ENCODE results near the gene USP7. TPM values are rescaled to one million over a fixed set of nuclear protein-coding genes. Genes with fewer than 3 reads are reported as not detected.

Gene USP7
- total RNA-seq, 1 donor from 2014 or later = 41.3 TPM

- Histone ChIP-seq H3K4me3 (ENCODE audit: low read depth, low read length) (no peak overlapping the region), H3K36me3 (ENCODE audit: control insufficient read depth, insufficient read depth, low read length) (no peaks in the 10 kb centered on the region), H3K27me3 (ENCODE audit: control insufficient read depth, insufficient read depth, low read length) (no peaks in the 10 kb centered on the region)
- no peak for TF ChIP-seq CTCF (IDR thresholded peaks at IDR 0.05; ENCODE audit: insufficient read depth, low read length, severe bottlenecking)
- FAIRE-seq = no peak
- no peak for DNase-seq (ENCODE audit: low read depth)
Observed at GRCh38 chr16:8999800-9000199, 36.1 kb upstream of the USP7 start.

- TF ChIP-seq CTCF (IDR thresholded peaks at IDR 0.05; ENCODE audit: insufficient read depth, low read length, severe bottlenecking) = no peak
- FAIRE-seq (no peak), DNase-seq (ENCODE audit: low read depth) (peak; percentile 55)
- H3K4me3 ChIP-seq (ENCODE audit: low read depth, low read length) = no peak overlapping the region
- no peaks in the 10 kb centered on the region for H3K36me3 ChIP-seq (ENCODE audit: control insufficient read depth, insufficient read depth, low read length)
- no peaks in the 10 kb centered on the region for H3K27me3 ChIP-seq (ENCODE audit: control insufficient read depth, insufficient read depth, low read length)
Observed at GRCh38 chr16:8998108-8998507, 34.4 kb upstream of the USP7 start.

- no peak for FAIRE-seq
Observed at GRCh38 chr16:8996891-8997290, 33.2 kb upstream of the USP7 start.

DNA sequence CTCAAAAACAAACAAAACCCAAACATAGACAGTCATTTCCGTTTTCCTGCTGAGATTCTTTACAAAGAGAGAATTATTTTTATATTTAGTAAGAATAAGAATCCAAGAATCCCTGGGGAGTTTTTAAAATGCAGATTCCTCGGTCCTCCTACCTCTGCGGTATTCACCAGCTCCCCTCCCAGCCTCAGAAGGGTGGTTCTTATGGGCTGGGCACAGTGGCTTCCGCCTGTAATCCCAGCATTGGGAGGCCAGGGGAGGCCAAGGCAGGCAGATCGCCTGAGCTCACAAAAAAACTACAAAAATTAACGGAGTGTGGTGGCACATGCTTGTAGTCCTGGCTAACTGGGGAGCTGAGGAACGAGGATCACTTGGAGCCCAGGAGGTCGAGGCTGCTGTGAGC, 26.7 kb upstream of the USP7 start:
- FAIRE-seq = no peak
- DNase-seq (ENCODE audit: low read depth) = no peak
- H3K27me3 ChIP-seq (ENCODE audit: control insufficient read depth, insufficient read depth, low read length) = no peaks in the 10 kb centered on the region
- no peak for TF ChIP-seq CTCF (IDR thresholded peaks at IDR 0.05; ENCODE audit: insufficient read depth, low read length, severe bottlenecking)
- no peak overlapping the region for H3K4me3 ChIP-seq (ENCODE audit: low read depth, low read length)
- no peaks in the 10 kb centered on the region for H3K36me3 ChIP-seq (ENCODE audit: control insufficient read depth, insufficient read depth, low read length)

More at GRCh38 chr16:8996891-8997290, 33.2 kb upstream of the USP7 start:
- H3K36me3 ChIP-seq (ENCODE audit: control insufficient read depth, insufficient read depth, low read length) = no peaks in the 10 kb centered on the region
- H3K4me3 ChIP-seq (ENCODE audit: low read depth, low read length) = no peak overlapping the region
- TF ChIP-seq CTCF (IDR thresholded peaks at IDR 0.05; ENCODE audit: insufficient read depth, low read length, severe bottlenecking) = no peak
- DNase-seq (ENCODE audit: low read depth) = no peak
- no peaks in the 10 kb centered on the region for H3K27me3 ChIP-seq (ENCODE audit: control insufficient read depth, insufficient read depth, low read length)

DNA sequence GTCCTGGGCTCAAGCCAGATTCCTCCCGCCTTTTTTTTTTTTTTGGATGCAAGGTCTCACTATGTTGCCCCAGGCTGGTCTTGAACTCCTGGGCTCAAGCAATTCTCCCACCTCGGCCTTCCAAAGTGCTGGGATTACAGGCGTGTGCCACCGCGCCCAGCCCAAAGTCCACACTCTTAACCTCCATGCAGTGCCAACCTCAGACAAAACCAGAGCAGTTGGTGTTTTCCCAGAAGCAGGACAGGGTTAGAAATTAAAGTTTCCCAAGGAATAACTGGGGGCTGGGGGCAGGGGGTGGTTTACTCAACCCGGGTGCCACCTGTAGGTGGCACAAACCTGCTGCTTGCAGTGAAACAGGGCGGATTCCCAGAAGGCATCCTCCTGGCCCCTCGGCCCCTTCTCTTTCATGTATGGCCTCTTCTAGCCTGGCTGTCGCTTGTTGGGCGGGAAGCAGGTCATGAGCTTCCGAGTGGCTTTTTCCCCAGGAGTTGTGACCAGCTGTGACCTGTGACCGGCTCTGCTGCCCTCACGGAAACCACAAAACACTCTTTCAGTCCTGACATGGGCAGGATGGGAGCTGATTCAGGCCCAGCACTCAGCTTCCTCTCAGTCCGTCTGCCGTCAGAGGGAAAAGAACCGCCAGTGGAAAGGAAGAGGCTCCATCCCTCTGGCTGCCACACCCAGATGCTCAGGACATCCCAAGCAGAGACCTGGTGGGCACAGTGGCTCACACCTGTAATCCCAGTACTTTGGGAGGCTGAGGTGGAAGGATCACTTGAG, 25.6 kb upstream of the USP7 start:
- DNase-seq (ENCODE audit: low read depth) (no peak), FAIRE-seq (no peak)
- no peak for TF ChIP-seq CTCF (IDR thresholded peaks at IDR 0.05; ENCODE audit: insufficient read depth, low read length, severe bottlenecking)
- Histone ChIP-seq H3K36me3 (ENCODE audit: control insufficient read depth, insufficient read depth, low read length) (no peaks in the 10 kb centered on the region), H3K27me3 (ENCODE audit: control insufficient read depth, insufficient read depth, low read length) (no peaks in the 10 kb centered on the region), H3K4me3 (ENCODE audit: low read depth, low read length) (no peak overlapping the region)

DNA sequence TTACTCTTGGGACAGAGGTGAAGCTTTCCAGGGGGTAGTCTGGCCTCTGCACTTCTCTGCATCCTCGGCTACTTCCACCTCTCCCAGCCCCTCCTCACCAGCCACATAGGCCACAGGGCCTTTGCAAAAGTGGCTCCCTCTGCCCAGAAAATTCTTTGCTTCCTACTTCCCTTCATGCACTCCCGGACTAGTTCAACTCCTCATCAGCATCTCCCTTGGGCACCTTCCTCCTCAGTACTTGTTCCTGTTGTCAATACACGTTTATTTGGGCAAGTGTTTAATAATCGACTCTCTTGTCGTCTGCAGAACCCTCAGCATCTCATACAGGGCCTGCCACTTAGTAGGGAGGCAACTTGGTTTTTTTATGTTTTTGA, 23.1 kb upstream of the USP7 start:
- no peak for DNase-seq (ENCODE audit: low read depth)
- Histone ChIP-seq H3K4me3 (ENCODE audit: low read depth, low read length) (no peak overlapping the region), H3K27me3 (ENCODE audit: control insufficient read depth, insufficient read depth, low read length) (no peaks in the 10 kb centered on the region), H3K36me3 (ENCODE audit: control insufficient read depth, insufficient read depth, low read length) (no peaks in the 10 kb centered on the region)
- no peak for TF ChIP-seq CTCF (IDR thresholded peaks at IDR 0.05; ENCODE audit: insufficient read depth, low read length, severe bottlenecking)
- no peak for FAIRE-seq
